Panc1 (cell line): ENCODE measurements around the gene ZNRF4.

Experiments
- CTCF ChIP-seq: fragments of 450-650 bp; IDR thresholded peaks from 2 replicates; pipeline ENCODE4 v1.5.1; 2017; ENCODE audit warnings: mild to moderate bottlenecking
- POLR2AphosphoS5 ChIP-seq: IDR thresholded peaks from 2 replicates; pipeline ENCODE4 v1.6.1; 2012; ENCODE audit warnings: mild to moderate bottlenecking, low read depth, low read length, moderate library complexity
- REST ChIP-seq, 2 experiments: IDR thresholded peaks; 2 replicates each; pipeline ENCODE4 v1.6.1; 2011 to 2012; ENCODE audit warnings: low read depth in 2 of 2, control low read depth in 1 of 2, low read length in 1 of 2, mild to moderate bottlenecking in 1 of 2, moderate library complexity in 1 of 2; ENCODE audit not compliant: insufficient read depth in 1 of 2
- SIN3A ChIP-seq: IDR thresholded peaks from 2 replicates; pipeline ENCODE4 v1.6.1; 2012; ENCODE audit warnings: low read depth, mild to moderate bottlenecking, low read length, moderate library complexity, borderline replicate concordance; ENCODE audit not compliant: insufficient read depth
- TCF7L2 ChIP-seq: IDR thresholded peaks from 2 replicates; pipeline ENCODE4 v1.6.1; 2011; ENCODE audit warnings: mild to moderate bottlenecking, low read depth, low read length, inconsistent platforms

DNA sequence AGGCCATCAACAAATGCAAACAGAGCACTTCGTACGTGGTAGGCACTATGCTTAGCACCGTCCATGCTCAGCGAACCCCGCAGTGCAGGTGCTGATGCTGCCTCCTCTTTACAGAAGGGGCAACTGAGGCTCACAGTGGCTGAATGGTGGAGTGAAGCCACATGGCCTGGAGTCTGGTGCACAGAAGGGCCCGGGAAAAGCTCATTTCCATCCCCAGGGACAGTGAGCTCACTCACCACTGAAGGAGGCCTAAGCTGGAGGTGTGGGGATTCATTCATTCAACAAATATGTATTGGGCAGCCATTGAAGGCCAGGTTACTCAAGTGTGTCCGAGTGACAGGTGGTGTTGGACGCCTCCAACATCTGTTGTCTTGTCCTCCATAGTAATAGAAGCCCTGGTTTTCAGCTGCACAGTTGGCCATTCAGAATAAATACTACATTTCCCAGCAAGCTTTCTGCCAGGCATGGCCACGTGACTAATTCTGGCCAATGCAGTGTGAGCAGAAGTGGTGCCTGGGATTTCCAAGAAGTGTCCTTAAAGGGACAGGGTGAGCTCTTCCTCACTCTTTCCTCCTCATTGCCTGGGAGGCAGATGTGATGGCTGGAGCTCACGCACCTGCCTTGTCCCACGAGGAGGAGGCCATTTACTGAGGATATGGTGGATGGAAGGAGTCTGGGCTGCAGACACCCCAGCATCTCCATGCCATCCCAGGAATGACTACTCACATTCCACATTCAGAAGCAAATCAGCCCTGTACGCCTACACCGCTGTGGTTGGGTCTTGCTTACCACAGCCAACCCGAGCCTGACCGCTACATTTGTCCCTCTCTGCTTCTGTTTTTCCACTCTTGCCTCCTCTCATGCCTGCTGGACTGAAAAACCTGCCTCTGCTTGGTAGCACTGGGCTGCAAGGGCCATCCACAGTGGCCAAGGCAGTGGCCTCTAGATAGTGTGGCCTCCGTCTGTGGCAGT is 2.3 kb upstream of the ZNRF4 start:
- TF ChIP-seq CTCF: no peak
- TF ChIP-seq TCF7L2: no peak
- no peak for TF ChIP-seq POLR2AphosphoS5
- TF ChIP-seq REST (IDR thresholded peaks at IDR 0.05; ENCODE audit: insufficient read depth in 1 of 2, low read depth in 2 of 2, low read length in 1 of 2): no peak
- TF ChIP-seq SIN3A: no peak
